Liver (tissue), 9 donors: ENCODE measurements around the gene TMEM190. TPM values are rescaled to one million over a fixed set of nuclear protein-coding genes. Genes with fewer than 3 reads are reported as not detected.

ENCODE experiments used
- DNase-seq: peaks from one replicate; pipeline ENCODE4 v3.0.0-alpha.2; 2017; ENCODE audit warnings: low spot score
- H3K27ac ChIP-seq, 2 donors: one replicate each; pipeline ENCODE4 v1.7.0; 2013; ENCODE audit warnings: inconsistent platforms in 2 of 2, low read length in 2 of 2, control low read depth in 1 of 2, low read depth in 1 of 2, mild to moderate bottlenecking in 1 of 2
- H3K27me3 ChIP-seq, 4 donors: one replicate each; pipeline versions ENCODE4 v1.6.1 to v1.7.0; 2013; ENCODE audit warnings: low read length in 3 of 4, inconsistent platforms in 1 of 4, mild to moderate bottlenecking in 1 of 4, moderate library complexity in 1 of 4; ENCODE audit not compliant: control insufficient read depth in 4 of 4, insufficient read depth in 4 of 4
- H3K36me3 ChIP-seq, 4 donors: one replicate each; pipeline versions ENCODE4 v1.6.1 to v1.7.0; 2013; ENCODE audit warnings: low read length in 3 of 4, mild to moderate bottlenecking in 3 of 4, low read depth in 1 of 4, moderate library complexity in 1 of 4; ENCODE audit not compliant: control insufficient read depth in 4 of 4, insufficient read depth in 3 of 4
- H3K4me1 ChIP-seq, 4 donors: one replicate each; pipeline versions ENCODE4 v1.6.1 to v1.7.0; 2013; ENCODE audit warnings: low read length in 3 of 4, mild to moderate bottlenecking in 3 of 4, moderate library complexity in 1 of 4; ENCODE audit not compliant: control insufficient read depth in 4 of 4, insufficient read depth in 4 of 4
- H3K4me3 ChIP-seq, 3 donors: one replicate each; pipeline versions ENCODE4 v1.6.1 to v1.7.0; 2013; ENCODE audit warnings: low read length in 3 of 3, control low read depth in 1 of 3, low read depth in 1 of 3, mild to moderate bottlenecking in 1 of 3
- H3K9ac ChIP-seq, 2 donors: one replicate each; pipeline ENCODE4 v1.7.0; 2013; ENCODE audit warnings: low read length in 2 of 2, mild to moderate bottlenecking in 2 of 2, moderate library complexity in 2 of 2, control low read depth in 1 of 2, low read depth in 1 of 2
- H3K9me3 ChIP-seq, 4 donors: one replicate each; pipeline versions ENCODE4 v1.6.1 to v1.7.0; 2013; ENCODE audit warnings: low read length in 3 of 4; ENCODE audit not compliant: control insufficient read depth in 4 of 4
- ATF3 ChIP-seq: IDR thresholded peaks from 2 replicates; pipeline ENCODE4 v1.6.1; 2016; ENCODE audit warnings: antibody characterized with exemption
- FOXA2 ChIP-seq: IDR thresholded peaks from 2 replicates; pipeline ENCODE4 v1.6.1; 2016; ENCODE audit warnings: antibody characterized with exemption
- GABPA ChIP-seq, 2 donors: IDR thresholded peaks in 1 of 2; conservative IDR thresholded peaks in 1 of 2; 2 replicates each; pipeline ENCODE4 v1.6.1; 2016; ENCODE audit warnings: antibody characterized with exemption in 2 of 2, mild to moderate bottlenecking in 1 of 2, moderate library complexity in 1 of 2
- HNF4G ChIP-seq: IDR thresholded peaks from 2 replicates; pipeline ENCODE4 v1.6.1; 2016; ENCODE audit warnings: antibody characterized with exemption
- RAD21 ChIP-seq, 2 donors: IDR thresholded peaks; 2 replicates each; pipeline ENCODE4 v1.6.1; 2016; ENCODE audit warnings: antibody characterized with exemption in 2 of 2, mild to moderate bottlenecking in 2 of 2
- TAF1 ChIP-seq: conservative IDR thresholded peaks from 2 replicates; pipeline ENCODE4 v1.6.1; 2016; ENCODE audit warnings: antibody characterized with exemption, mild to moderate bottlenecking
- YY1 ChIP-seq: IDR thresholded peaks from 2 replicates; pipeline ENCODE4 v1.6.1; 2016; ENCODE audit warnings: antibody characterized with exemption, mild to moderate bottlenecking
- WGBS: extraction: QIAGEN DNeasy Blood & Tissue Kit; methylation state at CpG from one replicate; pipeline ENCODE4 v1.1.7; 2013; 5-methylcytosine and 5-hydroxymethylcytosine counted together
- polyA plus RNA-seq, 2 donors: library from polyadenylated mRNA; stranded (reverse) in 1 of 2; unstranded in 1 of 2; fragments of 200-250 nt in 1 of 2; fragments of >200 nt in 1 of 2; fragmentation: Nextera tagmentation in 1 of 2; extraction: Ambion mirVana in 1 of 2; gene quantifications; one replicate each; pipeline versions ENCODE4 v1.2.1 to v1.2.3, GENCODE V29; 2013 to 2015
- total RNA-seq, 2 donors: library from RNA; depleted of rRNA; stranded (reverse); fragments of >200 nt; gene quantifications; one replicate each; pipeline ENCODE4 v1.2.3, GENCODE V29; 2014
- TF ChIP-seq, protein P1 (sequence below): IDR thresholded peaks from 2 replicates; pipeline ENCODE4 v1.6.1; 2016; ENCODE audit warnings: antibody characterized with exemption
- TF ChIP-seq, protein P2 (sequence below): IDR thresholded peaks from 2 replicates; pipeline ENCODE4 v1.6.1; 2016; ENCODE audit warnings: antibody characterized with exemption, mild to moderate bottlenecking
- TF ChIP-seq, protein P3 (sequence below): fragments of 150-350 bp; IDR thresholded peaks from 2 replicates; pipeline ENCODE4 v1.5.1; 2017; ENCODE audit warnings: improper control_type of control experiment, low read depth, low read length; ENCODE audit not compliant: missing input control
- donor health status: healthy.
- donor health status: healthy.
- donor health status: healthy.
- donor health status: healthy.
- donor health status: healthy.

The TMEM190 gene
- total and polyA plus RNA-seq, 4 donors = not detected

GRCh38 chr19:55392820-55393761 is 16.5 kb downstream of the TMEM190 start:
- DNase-seq = no peak
- Histone ChIP-seq H3K27me3 (no peaks in the 10 kb centered on the region), H3K9ac (no peak overlapping the region), H3K9me3 (no peaks in the 10 kb centered on the region), H3K4me1 (peaks cover 0 to 6% (median 2%) of the 10 kb centered on the region in 4 donors), H3K36me3 (peaks cover 5 to 24% (median 11%) of the 10 kb centered on the region in 4 donors), H3K27ac (no peak overlapping the region), H3K4me3 (no peak overlapping the region)
- TF ChIP-seq, protein P1, sequence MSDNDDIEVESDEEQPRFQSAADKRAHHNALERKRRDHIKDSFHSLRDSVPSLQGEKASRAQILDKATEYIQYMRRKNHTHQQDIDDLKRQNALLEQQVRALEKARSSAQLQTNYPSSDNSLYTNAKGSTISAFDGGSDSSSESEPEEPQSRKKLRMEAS = no peak
- TF ChIP-seq, protein P2, sequence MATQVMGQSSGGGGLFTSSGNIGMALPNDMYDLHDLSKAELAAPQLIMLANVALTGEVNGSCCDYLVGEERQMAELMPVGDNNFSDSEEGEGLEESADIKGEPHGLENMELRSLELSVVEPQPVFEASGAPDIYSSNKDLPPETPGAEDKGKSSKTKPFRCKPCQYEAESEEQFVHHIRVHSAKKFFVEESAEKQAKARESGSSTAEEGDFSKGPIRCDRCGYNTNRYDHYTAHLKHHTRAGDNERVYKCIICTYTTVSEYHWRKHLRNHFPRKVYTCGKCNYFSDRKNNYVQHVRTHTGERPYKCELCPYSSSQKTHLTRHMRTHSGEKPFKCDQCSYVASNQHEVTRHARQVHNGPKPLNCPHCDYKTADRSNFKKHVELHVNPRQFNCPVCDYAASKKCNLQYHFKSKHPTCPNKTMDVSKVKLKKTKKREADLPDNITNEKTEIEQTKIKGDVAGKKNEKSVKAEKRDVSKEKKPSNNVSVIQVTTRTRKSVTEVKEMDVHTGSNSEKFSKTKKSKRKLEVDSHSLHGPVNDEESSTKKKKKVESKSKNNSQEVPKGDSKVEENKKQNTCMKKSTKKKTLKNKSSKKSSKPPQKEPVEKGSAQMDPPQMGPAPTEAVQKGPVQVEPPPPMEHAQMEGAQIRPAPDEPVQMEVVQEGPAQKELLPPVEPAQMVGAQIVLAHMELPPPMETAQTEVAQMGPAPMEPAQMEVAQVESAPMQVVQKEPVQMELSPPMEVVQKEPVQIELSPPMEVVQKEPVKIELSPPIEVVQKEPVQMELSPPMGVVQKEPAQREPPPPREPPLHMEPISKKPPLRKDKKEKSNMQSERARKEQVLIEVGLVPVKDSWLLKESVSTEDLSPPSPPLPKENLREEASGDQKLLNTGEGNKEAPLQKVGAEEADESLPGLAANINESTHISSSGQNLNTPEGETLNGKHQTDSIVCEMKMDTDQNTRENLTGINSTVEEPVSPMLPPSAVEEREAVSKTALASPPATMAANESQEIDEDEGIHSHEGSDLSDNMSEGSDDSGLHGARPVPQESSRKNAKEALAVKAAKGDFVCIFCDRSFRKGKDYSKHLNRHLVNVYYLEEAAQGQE = no peak
- TF ChIP-seq YY1 (no peak), HNF4G (no peak), TAF1 (no peak)
- 82% methylated on average over 18 of the region's 18 CpGs for WGBS

DNA sequence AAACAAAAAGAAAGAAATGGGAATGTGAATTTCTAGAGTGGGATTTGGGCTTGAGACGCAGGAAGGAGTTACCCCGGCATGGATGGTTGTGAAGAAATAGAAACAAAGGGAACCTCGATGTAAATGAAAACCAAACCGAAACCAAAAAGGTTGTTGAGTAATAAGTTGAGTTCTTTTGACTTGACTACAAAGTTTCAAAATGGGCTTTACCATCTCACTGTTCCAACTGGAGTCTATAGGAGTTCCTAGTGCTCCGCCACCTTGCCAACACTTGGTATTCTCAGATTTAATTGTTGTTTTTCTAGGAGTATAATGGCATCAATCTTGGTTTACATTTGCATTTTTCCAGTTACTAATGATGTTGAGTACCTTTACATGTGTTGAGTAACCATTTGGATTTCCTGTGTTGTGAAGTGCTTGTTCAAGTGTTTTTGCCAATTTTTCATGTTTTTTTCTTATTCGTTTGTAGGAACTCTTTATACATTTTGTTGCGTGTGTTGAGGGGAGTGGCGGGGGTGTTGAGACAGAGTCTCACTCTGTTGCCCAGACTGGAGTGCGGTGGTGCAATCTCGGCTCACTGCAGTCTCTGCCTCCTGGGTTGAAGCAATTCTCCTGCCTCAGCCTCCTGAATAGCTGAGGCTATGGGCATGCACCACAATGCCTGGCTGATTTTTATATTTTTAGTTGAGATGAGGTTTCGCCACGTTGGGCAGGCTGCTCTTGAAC is 21.7 kb downstream of the TMEM190 start:
- Histone ChIP-seq H3K27ac (no peak overlapping the region), H3K36me3 (peaks cover 3 to 17% (median 6%) of the 10 kb centered on the region in 4 donors), H3K9me3 (no peaks in the 10 kb centered on the region), H3K27me3 (no peaks in the 10 kb centered on the region), H3K9ac (no peak overlapping the region), H3K4me1 (no peaks in the 10 kb centered on the region), H3K4me3 (no peak overlapping the region)
- 84% methylated on average over 12 of the region's 12 CpGs for WGBS
- no peak for DNase-seq
- no peak for TF ChIP-seq FOXA2
- TF ChIP-seq RAD21 (IDR thresholded peaks at IDR 0.05) = no peak
- TF ChIP-seq, protein P1 = no peak
- no peak for TF ChIP-seq GABPA (IDR thresholded peaks at IDR 0.05 in 1 of 2, conservative IDR thresholded peaks at IDR 0.05 in 1 of 2)
- TF ChIP-seq ATF3 = no peak
- TF ChIP-seq, protein P3, sequence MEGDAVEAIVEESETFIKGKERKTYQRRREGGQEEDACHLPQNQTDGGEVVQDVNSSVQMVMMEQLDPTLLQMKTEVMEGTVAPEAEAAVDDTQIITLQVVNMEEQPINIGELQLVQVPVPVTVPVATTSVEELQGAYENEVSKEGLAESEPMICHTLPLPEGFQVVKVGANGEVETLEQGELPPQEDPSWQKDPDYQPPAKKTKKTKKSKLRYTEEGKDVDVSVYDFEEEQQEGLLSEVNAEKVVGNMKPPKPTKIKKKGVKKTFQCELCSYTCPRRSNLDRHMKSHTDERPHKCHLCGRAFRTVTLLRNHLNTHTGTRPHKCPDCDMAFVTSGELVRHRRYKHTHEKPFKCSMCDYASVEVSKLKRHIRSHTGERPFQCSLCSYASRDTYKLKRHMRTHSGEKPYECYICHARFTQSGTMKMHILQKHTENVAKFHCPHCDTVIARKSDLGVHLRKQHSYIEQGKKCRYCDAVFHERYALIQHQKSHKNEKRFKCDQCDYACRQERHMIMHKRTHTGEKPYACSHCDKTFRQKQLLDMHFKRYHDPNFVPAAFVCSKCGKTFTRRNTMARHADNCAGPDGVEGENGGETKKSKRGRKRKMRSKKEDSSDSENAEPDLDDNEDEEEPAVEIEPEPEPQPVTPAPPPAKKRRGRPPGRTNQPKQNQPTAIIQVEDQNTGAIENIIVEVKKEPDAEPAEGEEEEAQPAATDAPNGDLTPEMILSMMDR = no peak
- TF ChIP-seq, protein P2 = no peak
